ENCODE results near the gene TYK2.

DNA sequence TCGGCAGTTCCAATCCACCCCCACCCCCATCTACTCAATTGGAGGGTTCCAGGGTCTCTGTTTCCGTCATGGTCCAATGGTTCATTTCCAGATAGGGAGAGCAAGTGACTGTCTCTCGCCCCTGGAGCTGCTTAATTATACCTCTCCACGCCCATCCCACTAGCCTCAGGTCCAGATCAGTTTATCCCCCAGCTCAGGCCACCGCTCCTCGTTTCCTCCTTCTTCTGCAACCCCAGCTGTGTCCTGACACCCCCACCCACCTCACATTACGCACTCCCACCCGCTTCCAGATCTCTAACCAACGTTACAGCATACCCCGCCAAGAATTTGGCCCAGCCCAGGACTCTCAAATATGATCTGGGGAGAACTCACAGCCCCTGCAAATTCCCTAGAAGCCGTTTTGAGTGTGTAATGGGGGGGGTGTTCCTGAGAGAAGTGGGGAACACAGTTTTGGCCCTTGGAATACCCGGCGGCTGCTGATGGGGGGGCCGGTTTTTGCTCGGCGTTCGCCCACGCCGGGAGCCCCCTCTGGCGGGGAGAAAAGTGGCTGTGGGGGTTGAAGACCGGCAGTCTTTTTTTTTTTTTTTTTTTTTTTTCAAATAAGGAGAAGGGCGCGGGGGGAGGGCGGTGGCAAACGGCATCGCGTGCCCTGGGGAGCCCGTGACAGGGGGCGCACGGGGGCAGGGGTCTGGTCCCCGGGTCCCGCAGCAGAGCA is 38.3 kb upstream of the TYK2 start:
- no peak for TF ChIP-seq POLR2A (IDR thresholded peaks at IDR 0.05)
- TF ChIP-seq, protein P1, sequence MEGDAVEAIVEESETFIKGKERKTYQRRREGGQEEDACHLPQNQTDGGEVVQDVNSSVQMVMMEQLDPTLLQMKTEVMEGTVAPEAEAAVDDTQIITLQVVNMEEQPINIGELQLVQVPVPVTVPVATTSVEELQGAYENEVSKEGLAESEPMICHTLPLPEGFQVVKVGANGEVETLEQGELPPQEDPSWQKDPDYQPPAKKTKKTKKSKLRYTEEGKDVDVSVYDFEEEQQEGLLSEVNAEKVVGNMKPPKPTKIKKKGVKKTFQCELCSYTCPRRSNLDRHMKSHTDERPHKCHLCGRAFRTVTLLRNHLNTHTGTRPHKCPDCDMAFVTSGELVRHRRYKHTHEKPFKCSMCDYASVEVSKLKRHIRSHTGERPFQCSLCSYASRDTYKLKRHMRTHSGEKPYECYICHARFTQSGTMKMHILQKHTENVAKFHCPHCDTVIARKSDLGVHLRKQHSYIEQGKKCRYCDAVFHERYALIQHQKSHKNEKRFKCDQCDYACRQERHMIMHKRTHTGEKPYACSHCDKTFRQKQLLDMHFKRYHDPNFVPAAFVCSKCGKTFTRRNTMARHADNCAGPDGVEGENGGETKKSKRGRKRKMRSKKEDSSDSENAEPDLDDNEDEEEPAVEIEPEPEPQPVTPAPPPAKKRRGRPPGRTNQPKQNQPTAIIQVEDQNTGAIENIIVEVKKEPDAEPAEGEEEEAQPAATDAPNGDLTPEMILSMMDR (IDR thresholded peaks at IDR 0.05) = no peak
